Spleen (tissue), 7 donors: Measurements from ENCODE around the gene CASTOR2.

ENCODE experiments used
- CTCF ChIP-seq, 11 experiments: fragments of 200-600 bp in 7 of 11; fragments of 450-650 bp in 4 of 11; sonication (generic) in 4 of 11; IDR thresholded peaks in 8 of 11; conservative IDR thresholded peaks in 3 of 11; 1 replicate in 7 of 11; 2 replicates in 4 of 11; pipeline versions ENCODE4 v1.4.0 to v1.8.0; 2016 to 2021; ENCODE audit warnings: antibody characterized with exemption in 11 of 11, inconsistent platforms in 4 of 11, mild to moderate bottlenecking in 1 of 11
- POLR2AphosphoS5 ChIP-seq, 3 donors: sonication (generic); formaldehyde crosslinking; IDR thresholded peaks; one replicate each; pipeline ENCODE4 v1.5.1; 2017; ENCODE audit warnings: antibody characterized with exemption in 3 of 3
- donor health status: DM: no; HTN: no; CAD: no; lungs with moderate emphysema.
- donor health status: DM: no; HTN: no; CAD: no.
- donor health status: DM: no; HTN: no; CAD: no.

DNA sequence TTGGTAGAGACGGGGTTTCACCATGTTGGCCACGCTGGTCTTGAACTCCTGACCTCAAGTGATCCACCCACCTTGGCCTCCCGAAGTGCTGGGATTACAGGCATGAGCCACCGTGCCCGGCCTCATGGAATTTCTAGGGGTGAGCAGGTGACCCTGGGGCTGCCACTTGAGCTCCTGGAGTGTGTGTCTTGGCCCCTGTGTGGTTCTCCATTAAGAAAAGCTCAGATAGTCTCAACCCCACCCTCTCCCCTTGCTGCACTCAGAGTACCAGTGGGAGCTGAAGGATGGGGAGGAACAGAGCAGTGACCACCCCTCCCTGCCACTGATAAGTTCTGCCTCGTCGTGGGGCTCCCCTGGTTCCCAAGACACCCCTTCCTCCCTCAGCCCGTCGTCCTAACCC lies 63.8 kb downstream of the CASTOR2 start:
- TF ChIP-seq POLR2AphosphoS5 (IDR thresholded peaks at IDR 0.05) (no peak), CTCF (IDR thresholded peaks at IDR 0.05 in 8 of 11, conservative IDR thresholded peaks at IDR 0.05 in 3 of 11) (no peak)
